HL-60 (cell line): ENCODE measurements around the gene GP1BB.

Source experiments
- GABPA ChIP-seq: IDR thresholded peaks from 2 replicates; pipeline ENCODE4 v1.6.1; 2012; ENCODE audit warnings: low read depth
- POLR2AphosphoS5 ChIP-seq: IDR thresholded peaks from 2 replicates; pipeline ENCODE4 v1.6.1; 2012; ENCODE audit warnings: low read depth
- SPI1 ChIP-seq: IDR thresholded peaks from 2 replicates; pipeline ENCODE4 v1.6.1; 2012; ENCODE audit warnings: low read depth, mild to moderate bottlenecking, borderline replicate concordance
- TF ChIP-seq, protein P1 (sequence below): IDR thresholded peaks from one replicate; pipeline ENCODE4 v1.5.1; 2011; ENCODE audit warnings: low read length, control low read depth, inconsistent platforms; ENCODE audit not compliant: insufficient read depth
- TF ChIP-seq, protein P2 (sequence below): IDR thresholded peaks from 2 replicates; pipeline ENCODE4 v1.6.1; 2012; ENCODE audit warnings: low read depth; ENCODE audit not compliant: insufficient replicate concordance

DNA sequence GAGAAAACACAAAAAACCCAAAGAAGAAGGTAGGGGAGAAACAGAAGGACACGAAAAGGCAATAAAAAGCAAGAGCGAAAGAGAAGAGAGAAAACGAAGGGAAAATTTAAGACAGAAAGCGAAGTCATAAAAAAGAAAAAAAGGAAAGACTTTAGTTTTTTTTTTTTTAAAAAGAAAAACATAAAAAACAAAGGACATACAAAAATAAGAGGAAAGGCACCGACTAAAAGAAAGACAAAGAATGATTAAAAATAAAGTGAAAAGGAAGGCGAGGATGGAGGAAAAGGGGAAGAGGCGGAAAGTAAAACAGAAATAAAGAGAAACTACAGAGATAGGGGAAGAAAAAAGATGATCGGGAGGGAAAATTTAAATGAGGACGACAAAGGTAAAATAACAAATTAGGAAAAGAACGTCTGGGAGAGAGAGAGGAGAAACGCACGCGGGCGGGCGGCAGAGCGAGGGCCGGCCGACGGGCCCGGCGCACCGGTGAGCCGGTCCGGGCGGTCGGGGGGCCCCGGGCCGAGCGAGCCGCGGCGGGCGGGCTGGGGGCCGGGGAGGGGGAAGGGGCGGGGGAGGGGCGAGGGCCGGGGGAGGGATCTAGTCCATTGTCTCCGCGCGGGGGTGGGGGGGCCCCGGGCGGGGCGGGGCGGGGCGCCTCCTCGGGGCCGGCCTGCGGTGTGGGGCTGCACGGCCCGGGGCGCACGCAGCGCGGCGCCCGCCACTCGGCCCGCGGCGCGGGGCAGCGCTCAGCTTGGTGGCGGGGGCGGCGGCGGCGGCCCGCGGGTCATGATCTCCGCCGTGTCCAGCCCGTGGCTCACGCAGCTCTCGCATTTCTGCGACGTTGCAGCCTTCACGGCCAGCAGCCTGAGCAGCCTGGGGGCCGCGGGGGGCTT is 37.0 kb downstream of the GP1BB start, which contains the start of gene TBX1:
- TF ChIP-seq, protein P1, sequence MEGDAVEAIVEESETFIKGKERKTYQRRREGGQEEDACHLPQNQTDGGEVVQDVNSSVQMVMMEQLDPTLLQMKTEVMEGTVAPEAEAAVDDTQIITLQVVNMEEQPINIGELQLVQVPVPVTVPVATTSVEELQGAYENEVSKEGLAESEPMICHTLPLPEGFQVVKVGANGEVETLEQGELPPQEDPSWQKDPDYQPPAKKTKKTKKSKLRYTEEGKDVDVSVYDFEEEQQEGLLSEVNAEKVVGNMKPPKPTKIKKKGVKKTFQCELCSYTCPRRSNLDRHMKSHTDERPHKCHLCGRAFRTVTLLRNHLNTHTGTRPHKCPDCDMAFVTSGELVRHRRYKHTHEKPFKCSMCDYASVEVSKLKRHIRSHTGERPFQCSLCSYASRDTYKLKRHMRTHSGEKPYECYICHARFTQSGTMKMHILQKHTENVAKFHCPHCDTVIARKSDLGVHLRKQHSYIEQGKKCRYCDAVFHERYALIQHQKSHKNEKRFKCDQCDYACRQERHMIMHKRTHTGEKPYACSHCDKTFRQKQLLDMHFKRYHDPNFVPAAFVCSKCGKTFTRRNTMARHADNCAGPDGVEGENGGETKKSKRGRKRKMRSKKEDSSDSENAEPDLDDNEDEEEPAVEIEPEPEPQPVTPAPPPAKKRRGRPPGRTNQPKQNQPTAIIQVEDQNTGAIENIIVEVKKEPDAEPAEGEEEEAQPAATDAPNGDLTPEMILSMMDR, result no peak
- TF ChIP-seq, protein P2, sequence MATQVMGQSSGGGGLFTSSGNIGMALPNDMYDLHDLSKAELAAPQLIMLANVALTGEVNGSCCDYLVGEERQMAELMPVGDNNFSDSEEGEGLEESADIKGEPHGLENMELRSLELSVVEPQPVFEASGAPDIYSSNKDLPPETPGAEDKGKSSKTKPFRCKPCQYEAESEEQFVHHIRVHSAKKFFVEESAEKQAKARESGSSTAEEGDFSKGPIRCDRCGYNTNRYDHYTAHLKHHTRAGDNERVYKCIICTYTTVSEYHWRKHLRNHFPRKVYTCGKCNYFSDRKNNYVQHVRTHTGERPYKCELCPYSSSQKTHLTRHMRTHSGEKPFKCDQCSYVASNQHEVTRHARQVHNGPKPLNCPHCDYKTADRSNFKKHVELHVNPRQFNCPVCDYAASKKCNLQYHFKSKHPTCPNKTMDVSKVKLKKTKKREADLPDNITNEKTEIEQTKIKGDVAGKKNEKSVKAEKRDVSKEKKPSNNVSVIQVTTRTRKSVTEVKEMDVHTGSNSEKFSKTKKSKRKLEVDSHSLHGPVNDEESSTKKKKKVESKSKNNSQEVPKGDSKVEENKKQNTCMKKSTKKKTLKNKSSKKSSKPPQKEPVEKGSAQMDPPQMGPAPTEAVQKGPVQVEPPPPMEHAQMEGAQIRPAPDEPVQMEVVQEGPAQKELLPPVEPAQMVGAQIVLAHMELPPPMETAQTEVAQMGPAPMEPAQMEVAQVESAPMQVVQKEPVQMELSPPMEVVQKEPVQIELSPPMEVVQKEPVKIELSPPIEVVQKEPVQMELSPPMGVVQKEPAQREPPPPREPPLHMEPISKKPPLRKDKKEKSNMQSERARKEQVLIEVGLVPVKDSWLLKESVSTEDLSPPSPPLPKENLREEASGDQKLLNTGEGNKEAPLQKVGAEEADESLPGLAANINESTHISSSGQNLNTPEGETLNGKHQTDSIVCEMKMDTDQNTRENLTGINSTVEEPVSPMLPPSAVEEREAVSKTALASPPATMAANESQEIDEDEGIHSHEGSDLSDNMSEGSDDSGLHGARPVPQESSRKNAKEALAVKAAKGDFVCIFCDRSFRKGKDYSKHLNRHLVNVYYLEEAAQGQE, result no peak
- TF ChIP-seq POLR2AphosphoS5 (no peak), SPI1 (peak; percentile 15; the same call in 1 of the 2 replicates), GABPA (no peak)
